Measurements from ENCODE around the gene IL1RAPL2.
A peak's percentile ranks its signal among the peaks of the same experiment; 100 is the strongest.
"Not testable (repeated sequence)": the region's sequence is repeated elsewhere in the genome, so short reads cannot be mapped to it uniquely, and the experiment has no call there.

The IL1RAPL2 gene

DNA sequence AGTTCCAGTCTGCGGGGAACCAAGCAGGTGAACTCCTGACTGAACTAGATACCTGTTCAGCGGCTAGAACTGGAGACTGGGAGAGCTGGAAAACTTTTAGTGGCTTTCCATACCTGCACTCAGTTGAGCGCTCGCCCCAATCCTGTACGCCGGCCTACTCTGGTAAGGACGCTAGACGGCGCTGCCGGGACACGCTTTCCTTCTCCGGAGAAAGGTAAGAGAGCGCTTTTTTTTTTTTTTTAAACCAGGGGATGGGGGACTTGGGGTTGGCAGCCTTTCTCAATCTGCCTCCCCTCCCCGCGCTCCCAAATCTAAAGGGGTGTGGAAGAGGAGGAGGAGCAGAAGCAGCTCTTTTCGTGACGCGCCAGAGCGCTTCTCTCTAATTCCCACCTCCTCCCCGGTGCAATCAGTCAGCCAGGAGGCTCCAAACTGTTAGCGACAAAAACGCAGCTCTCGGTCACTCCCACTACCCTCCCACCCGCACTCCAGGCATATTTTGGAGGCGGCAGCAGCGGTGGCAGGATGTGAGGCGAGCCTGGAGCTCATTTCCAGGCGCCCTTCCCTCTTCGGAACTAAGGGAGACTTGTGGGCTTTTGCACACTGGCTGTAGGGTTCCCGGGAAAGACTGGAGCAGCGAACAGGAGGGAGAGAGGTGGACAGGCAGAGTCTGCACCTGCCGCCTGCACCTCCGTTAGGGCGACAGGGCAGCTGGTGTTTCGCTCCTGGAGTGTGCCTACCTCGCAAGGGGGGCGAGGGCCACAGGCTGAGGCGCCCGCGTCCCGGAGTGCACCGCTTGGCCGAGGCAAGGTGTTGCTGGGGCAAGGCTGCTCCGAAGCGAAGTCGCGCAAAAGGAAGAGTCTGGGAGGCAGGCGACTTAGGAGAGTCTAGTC, at the start of gene IL1RAPL2:
Gene IL1RAPL2 (plus strand): TSS at position 409 of the 890 bp plus-strand sequence.
- DNase-seq (ENCODE audit: low spot score in 2 of 2) = peak; percentile 15 to 76
- Histone ChIP-seq H3K27me3 (ENCODE audit: low read depth) (peaks cover 49% of the 10 kb centered on the region), H3K9me3 (no peaks in the 10 kb centered on the region), H3K4me3 (no peak within 1 kb of the TSS; the same call in 1 of the 2 replicates), H3K36me3 (replicated peaks) (no peaks in the 10 kb centered on the region), H3K4me1 (no peaks in the 10 kb centered on the region)
- in situ Hi-C loops (cut with MboI; ENCODE audit: low sequenced_read_pairs) = loop anchor here (10.0 kb wide), 1 partner anchor 359 kb away; no protein-coding TSS in a partner anchor

DNA sequence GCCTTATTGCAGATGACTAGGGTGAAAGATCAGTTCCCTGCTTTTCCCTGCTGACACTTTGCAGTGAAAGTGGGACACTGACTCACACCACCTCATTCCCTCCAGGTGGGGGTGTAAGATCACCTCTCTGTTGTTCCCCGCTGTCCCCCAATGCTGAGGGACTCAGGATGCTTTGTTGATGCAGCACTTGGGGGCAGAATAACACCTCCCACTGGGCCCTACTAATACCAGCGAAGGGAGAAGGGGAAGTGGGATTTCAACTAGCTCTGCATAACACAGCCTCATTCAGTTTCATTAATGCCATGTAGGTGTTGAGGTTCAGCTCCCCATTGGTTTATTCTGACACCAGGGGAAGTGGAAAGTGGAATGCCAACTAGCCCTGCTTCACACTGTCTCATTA, 43.6 kb upstream of the IL1RAPL2 start:
- Histone ChIP-seq H3K27me3 (ENCODE audit: low read depth) (no peaks in the 10 kb centered on the region), H3K4me1 (no peaks in the 10 kb centered on the region), H3K9me3 (no peaks in the 10 kb centered on the region), H3K4me3 (no peak overlapping the region), H3K36me3 (replicated peaks) (no peaks in the 10 kb centered on the region)
- in situ Hi-C loops (cut with MboI; ENCODE audit: low sequenced_read_pairs) = no loop called here
- no peak for DNase-seq (ENCODE audit: low spot score in 2 of 2)

DNA sequence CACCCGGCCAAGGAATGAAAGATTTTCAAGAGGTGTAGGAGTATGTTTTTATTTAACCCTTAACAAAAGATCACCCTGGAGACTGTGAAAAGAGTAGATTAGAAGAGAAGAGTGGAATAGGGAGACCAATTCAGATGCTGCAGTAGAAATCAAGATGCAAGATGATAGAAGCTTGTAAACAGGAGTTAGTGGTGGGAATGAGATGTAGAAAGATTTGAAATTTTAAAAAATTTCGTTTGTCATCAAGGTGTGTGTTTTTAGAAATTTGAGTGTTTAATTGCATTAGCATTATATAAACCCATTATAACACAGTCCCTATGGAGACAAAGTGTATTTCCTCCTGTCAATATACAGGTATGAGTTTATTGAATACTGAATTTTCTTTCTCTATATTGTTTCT, 42.1 kb upstream of the IL1RAPL2 start:
- H3K27me3 ChIP-seq (ENCODE audit: low read depth) = no peaks in the 10 kb centered on the region
- no peaks in the 10 kb centered on the region for H3K36me3 ChIP-seq (replicated peaks)
- no peak for DNase-seq (ENCODE audit: low spot score in 2 of 2)
- H3K4me3 ChIP-seq = no peak overlapping the region
- H3K9me3 ChIP-seq = no peaks in the 10 kb centered on the region
- no peaks in the 10 kb centered on the region for H3K4me1 ChIP-seq
- in situ Hi-C loops (cut with MboI; ENCODE audit: low sequenced_read_pairs) = no loop called here

DNA sequence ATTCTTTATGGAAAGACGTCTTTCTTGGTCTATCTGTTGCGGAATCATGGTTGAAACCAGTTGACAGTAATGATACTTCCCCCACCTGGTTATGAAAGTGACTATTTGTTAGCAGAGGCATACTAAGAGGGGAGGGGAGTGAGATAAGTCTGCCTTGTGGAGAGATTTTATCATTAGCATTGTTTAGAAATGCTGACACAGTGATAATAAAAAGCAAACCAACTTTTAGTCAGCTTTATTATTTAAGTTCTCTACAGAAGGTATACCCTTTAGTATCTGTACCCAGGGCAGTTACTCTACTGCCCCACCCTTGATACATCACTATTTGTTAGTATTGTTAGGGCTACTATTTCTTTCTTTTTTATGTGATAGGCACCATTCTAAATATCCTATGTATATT, 26.9 kb upstream of the IL1RAPL2 start:
- no peaks in the 10 kb centered on the region for H3K9me3 ChIP-seq
- no peaks in the 10 kb centered on the region for H3K4me1 ChIP-seq
- H3K27me3 ChIP-seq (ENCODE audit: low read depth) = no peaks in the 10 kb centered on the region
- in situ Hi-C loops (cut with MboI; ENCODE audit: low sequenced_read_pairs) = no loop called here
- no peaks in the 10 kb centered on the region for H3K36me3 ChIP-seq (replicated peaks)
- DNase-seq (ENCODE audit: low spot score in 2 of 2) = no peak
- no peak overlapping the region for H3K4me3 ChIP-seq

DNA sequence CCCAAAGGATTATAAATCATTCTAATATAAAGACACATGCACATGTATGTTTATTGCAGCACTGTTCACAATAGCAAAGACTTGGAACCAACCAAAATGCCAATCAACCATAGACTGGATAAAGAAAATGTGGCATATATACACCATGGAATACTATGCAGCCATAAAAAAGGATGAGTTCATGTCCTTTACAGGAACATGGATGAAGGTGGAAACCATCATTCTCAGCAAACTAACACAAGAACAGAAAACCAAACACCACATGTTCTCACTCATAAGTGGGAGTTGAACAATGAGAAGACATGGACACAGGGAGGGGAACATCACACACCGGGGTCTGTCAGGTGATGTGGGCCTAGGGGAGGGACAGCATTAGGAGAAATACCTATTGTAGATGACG, 23.6 kb upstream of the IL1RAPL2 start:
- DNase-seq (ENCODE audit: low spot score in 2 of 2); H3K27me3 ChIP-seq (ENCODE audit: low read depth); in situ Hi-C loops (cut with MboI; ENCODE audit: low sequenced_read_pairs): not testable (repeated sequence)

GRCh38 chrX:104564335-104564734, 1.7 kb upstream of the IL1RAPL2 start:
- no peaks in the 10 kb centered on the region for H3K9me3 ChIP-seq
- H3K36me3 ChIP-seq (replicated peaks) = no peaks in the 10 kb centered on the region
- DNase-seq (ENCODE audit: low spot score in 2 of 2) = no peak
- in situ Hi-C loops (cut with MboI; ENCODE audit: low sequenced_read_pairs) = loop anchor here (10.0 kb wide), 1 partner anchor 360 kb away; no protein-coding TSS in a partner anchor
- no peaks in the 10 kb centered on the region for H3K4me1 ChIP-seq
- peaks cover 42% of the 10 kb centered on the region for H3K27me3 ChIP-seq (ENCODE audit: low read depth)
- no peak overlapping the region for H3K4me3 ChIP-seq

More for the DNA sequence above, 23.6 kb upstream of the IL1RAPL2 start:
- H3K4me1 ChIP-seq; H3K9me3 ChIP-seq; H3K36me3 ChIP-seq (replicated peaks); H3K4me3 ChIP-seq: not testable (repeated sequence)

- in situ Hi-C loops (cut with MboI; ENCODE audit: low sequenced_read_pairs) = loop anchor here (10.0 kb wide), 1 partner anchor 360 kb away; no protein-coding TSS in a partner anchor
- no peaks in the 10 kb centered on the region for H3K36me3 ChIP-seq (replicated peaks)
- H3K27me3 ChIP-seq (ENCODE audit: low read depth) = peaks cover 48% of the 10 kb centered on the region
- DNase-seq (ENCODE audit: low spot score in 2 of 2) = no peak
- no peak overlapping the region for H3K4me3 ChIP-seq
- H3K9me3 ChIP-seq = no peaks in the 10 kb centered on the region
- no peaks in the 10 kb centered on the region for H3K4me1 ChIP-seq
These were observed 887 bp upstream of the IL1RAPL2 start for GRCh38 chrX:104564921-104565703.

- H3K9me3 ChIP-seq = no peaks in the 10 kb centered on the region
- H3K36me3 ChIP-seq (replicated peaks) = no peaks in the 10 kb centered on the region
- no peak overlapping the region for H3K4me3 ChIP-seq
- in situ Hi-C loops (cut with MboI; ENCODE audit: low sequenced_read_pairs) = loop anchor here (10.0 kb wide), 1 partner anchor 358 kb away; no protein-coding TSS in a partner anchor
- peaks cover 50% of the 10 kb centered on the region for H3K27me3 ChIP-seq (ENCODE audit: low read depth)
- H3K4me1 ChIP-seq = no peaks in the 10 kb centered on the region
- no peak for DNase-seq (ENCODE audit: low spot score in 2 of 2)
These were observed 892 bp downstream of the IL1RAPL2 start for GRCh38 chrX:104566681-104567501.

DNA sequence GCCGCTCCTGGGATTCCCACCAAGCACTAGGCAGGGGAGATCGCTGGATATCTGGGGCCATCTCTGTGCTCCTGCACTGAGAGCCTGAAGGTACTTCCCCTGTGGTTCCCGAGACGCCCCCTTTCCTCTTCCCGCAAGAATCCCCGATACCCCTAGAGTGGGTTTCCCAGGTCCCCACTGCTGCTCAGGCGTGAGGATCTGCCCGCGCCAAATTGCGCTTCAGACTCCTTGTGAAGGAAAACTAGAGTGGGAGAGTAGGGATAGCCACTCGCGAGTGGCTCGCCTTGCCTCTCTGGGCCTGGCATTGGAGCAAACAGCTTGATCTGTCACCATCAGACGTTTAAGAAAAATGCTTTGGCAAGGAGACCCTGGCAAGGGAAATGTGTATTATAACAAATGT, 1.5 kb downstream of the IL1RAPL2 start:
- Histone ChIP-seq H3K36me3 (replicated peaks) (no peaks in the 10 kb centered on the region), H3K9me3 (no peaks in the 10 kb centered on the region), H3K4me3 (no peak overlapping the region), H3K4me1 (no peaks in the 10 kb centered on the region), H3K27me3 (ENCODE audit: low read depth) (peaks cover 50% of the 10 kb centered on the region)
- no peak for DNase-seq (ENCODE audit: low spot score in 2 of 2)
- in situ Hi-C loops (cut with MboI; ENCODE audit: low sequenced_read_pairs) = loop anchor here (10.0 kb wide), 1 partner anchor 357 kb away; no protein-coding TSS in a partner anchor

DNA sequence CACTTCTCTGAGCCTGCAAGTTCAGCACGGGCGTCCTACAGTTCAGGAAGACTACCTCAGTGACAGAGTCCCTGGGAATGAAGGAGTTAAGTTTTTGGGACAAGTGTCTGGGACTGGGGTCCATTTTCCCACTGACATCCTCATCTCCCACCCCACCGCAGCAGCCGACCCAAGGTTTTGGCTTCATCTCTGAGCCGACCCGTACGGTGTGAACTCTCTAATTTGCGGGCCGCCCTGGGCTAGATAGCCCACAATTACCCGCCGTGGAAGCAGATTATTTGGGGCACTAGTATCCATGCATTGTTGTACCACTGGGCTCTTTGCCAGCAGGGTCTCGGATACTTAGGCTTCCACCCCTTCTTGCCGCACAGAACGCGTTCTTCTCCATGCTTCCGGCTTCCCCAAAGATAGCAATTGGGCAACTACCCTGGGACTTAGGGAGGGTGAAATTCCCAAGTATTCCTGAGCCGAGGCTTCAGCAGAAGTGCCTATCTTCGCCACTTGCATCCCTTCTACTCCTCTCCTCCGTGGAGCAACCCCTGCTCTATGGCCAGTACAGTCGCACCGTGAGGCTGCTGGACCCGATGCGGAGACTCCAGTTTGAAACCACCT, 2.4 kb downstream of the IL1RAPL2 start:
- in situ Hi-C loops (cut with MboI; ENCODE audit: low sequenced_read_pairs) = loop anchor here (10.0 kb wide), 1 partner anchor 356 kb away; no protein-coding TSS in a partner anchor
- Histone ChIP-seq H3K4me1 (no peaks in the 10 kb centered on the region), H3K27me3 (ENCODE audit: low read depth) (peaks cover 50% of the 10 kb centered on the region), H3K36me3 (replicated peaks) (no peaks in the 10 kb centered on the region), H3K4me3 (no peak overlapping the region), H3K9me3 (no peaks in the 10 kb centered on the region)
- no peak for DNase-seq (ENCODE audit: low spot score in 2 of 2)

DNA sequence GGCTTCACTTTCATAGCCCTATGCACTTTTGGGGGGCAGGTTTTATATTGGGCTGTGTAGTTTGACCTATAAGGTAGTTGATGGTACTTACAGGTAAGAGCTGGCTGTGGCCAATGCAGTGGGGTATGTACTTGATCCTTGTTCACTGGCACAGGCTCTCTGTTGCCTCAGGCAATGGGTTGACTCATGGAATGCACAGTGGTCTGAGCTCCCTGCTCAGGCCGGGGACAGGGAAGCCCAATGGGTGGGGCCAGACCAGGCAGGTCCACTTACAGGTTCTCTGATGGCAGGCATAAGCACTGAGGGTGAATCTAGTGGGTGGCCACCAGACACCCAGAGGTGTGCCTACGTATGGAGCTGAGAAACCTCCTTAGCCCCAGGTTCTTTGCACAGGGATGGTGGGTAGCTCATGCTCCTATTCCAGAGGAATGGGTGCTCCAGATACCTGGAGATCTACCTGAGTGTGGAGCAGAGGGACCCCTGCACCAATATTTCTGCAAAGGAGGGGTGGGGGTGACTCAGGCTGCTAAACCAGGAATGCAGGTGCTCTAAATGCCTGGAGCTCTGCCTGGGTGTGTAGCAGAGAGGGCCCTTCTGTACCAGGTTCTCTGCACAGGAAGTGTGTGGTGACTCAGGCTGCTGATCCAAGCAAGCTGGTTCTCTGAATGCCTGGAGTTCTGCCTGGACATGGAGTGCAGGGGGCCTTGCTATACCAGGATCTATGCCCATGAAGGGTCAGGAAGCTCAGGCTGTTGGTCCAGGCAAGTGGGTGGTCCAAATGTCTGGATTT, 52.3 kb downstream of the IL1RAPL2 start:
- no peaks in the 10 kb centered on the region for H3K36me3 ChIP-seq (replicated peaks)
- no peaks in the 10 kb centered on the region for H3K4me1 ChIP-seq
- H3K4me3 ChIP-seq = no peak overlapping the region
- no peak for DNase-seq (ENCODE audit: low spot score in 2 of 2)
- in situ Hi-C loops (cut with MboI; ENCODE audit: low sequenced_read_pairs) = no loop called here
- no peaks in the 10 kb centered on the region for H3K9me3 ChIP-seq
- no peaks in the 10 kb centered on the region for H3K27me3 ChIP-seq (ENCODE audit: low read depth)

GRCh38 chrX:104621781-104622180, 55.8 kb downstream of the IL1RAPL2 start:
- in situ Hi-C loops (cut with MboI; ENCODE audit: low sequenced_read_pairs) = no loop called here
- H3K4me3 ChIP-seq = no peak overlapping the region
- H3K4me1 ChIP-seq = no peaks in the 10 kb centered on the region
- H3K36me3 ChIP-seq (replicated peaks) = no peaks in the 10 kb centered on the region
- no peaks in the 10 kb centered on the region for H3K9me3 ChIP-seq
- H3K27me3 ChIP-seq (ENCODE audit: low read depth) = no peaks in the 10 kb centered on the region
- no peak for DNase-seq (ENCODE audit: low spot score in 2 of 2)

All from HAP-1 (cell line).